K562 (cell line): Measurements from ENCODE around the gene SV2C. TPM values are rescaled to one million over a fixed set of nuclear protein-coding genes. Genes with fewer than 3 reads are reported as not detected.

Experiments
- ETS2 ChIP-seq: IDR thresholded peaks from 2 replicates; pipeline ENCODE4 v1.6.1; 2016; ENCODE audit warnings: borderline replicate concordance, missing genetic modification characterization, mild to moderate bottlenecking, moderate library complexity, missing compliant biosample characterization; ENCODE audit not compliant: poor library complexity, severe bottlenecking
- FOSL1 ChIP-seq: fragments of 200-800 bp; sonication (Bioruptor generic); conservative IDR thresholded peaks from 2 replicates; pipeline ENCODE4 v1.6.1; 2016; ENCODE audit warnings: missing genetic modification characterization, missing compliant biosample characterization
- FUS ChIP-seq: fragments of 200-400 bp; formaldehyde crosslinking; optimal IDR thresholded peaks from 2 replicates; pipeline ENCODE3; 2017; ENCODE audit warnings: low read depth, low read length
- GABPB1 ChIP-seq: sonication (generic); formaldehyde crosslinking; IDR thresholded peaks from 2 replicates; pipeline ENCODE4 v1.8.0; 2022; ENCODE audit warnings: mild to moderate bottlenecking, missing genetic modification reagents
- GATAD2A ChIP-seq: fragments of 450-650 bp; IDR thresholded peaks from 2 replicates; pipeline ENCODE4 v1.6.1; 2017
- HIVEP1 ChIP-seq: fragments of 250-450 bp; sonication (Bioruptor Pico); IDR thresholded peaks from 2 replicates; pipeline ENCODE4 v1.4.0; 2020; ENCODE audit warnings: mild to moderate bottlenecking
- IFI16 ChIP-seq: fragments of 250-450 bp; sonication (Bioruptor Pico); IDR thresholded peaks from 2 replicates; pipeline ENCODE4 v2.1.2; 2022; ENCODE audit warnings: mild to moderate bottlenecking, inconsistent platforms
- ILK ChIP-seq: fragments of 450-650 bp; IDR thresholded peaks from 2 replicates; pipeline ENCODE4 v1.6.1; 2016; ENCODE audit warnings: missing genetic modification characterization, low read depth, mild to moderate bottlenecking, missing compliant biosample characterization, moderate library complexity, borderline replicate concordance
- KDM5B ChIP-seq: fragments of 200-600 bp; sonication (generic); IDR thresholded peaks from 2 replicates; pipeline ENCODE4 v1.6.1; 2012; ENCODE audit warnings: low read depth, mild to moderate bottlenecking, moderate library complexity, low read length, control low read depth, inconsistent platforms; ENCODE audit not compliant: insufficient replicate concordance
- KHSRP ChIP-seq: fragments of 450-650 bp; IDR thresholded peaks from 2 replicates; pipeline ENCODE4 v1.6.1; 2017
- L3MBTL2 ChIP-seq: fragments of 450-650 bp; IDR thresholded peaks from 2 replicates; pipeline ENCODE4 v1.6.1; 2016; ENCODE audit warnings: mild to moderate bottlenecking, moderate library complexity
- MCM5 ChIP-seq: fragments of 450-650 bp; IDR thresholded peaks from 2 replicates; pipeline ENCODE4 v1.6.1; 2016; ENCODE audit warnings: low read depth
- MTF1 ChIP-seq: fragments of 250-450 bp; sonication (Bioruptor Pico); IDR thresholded peaks from 2 replicates; pipeline ENCODE4 v1.9.0; 2021; ENCODE audit warnings: moderate library complexity, mild to moderate bottlenecking, inconsistent platforms, borderline replicate concordance
- NCOA4 ChIP-seq: fragments of 450-650 bp; IDR thresholded peaks from 2 replicates; pipeline ENCODE4 v1.6.1; 2018; ENCODE audit warnings: mild to moderate bottlenecking; ENCODE audit not compliant: partially characterized antibody
- NFRKB ChIP-seq: fragments of 450-650 bp; IDR thresholded peaks from 2 replicates; pipeline ENCODE4 v1.6.1; 2016; ENCODE audit warnings: low read depth
- RHOXF2B ChIP-seq: fragments of 250-450 bp; sonication (Bioruptor Pico); conservative IDR thresholded peaks from 2 replicates; pipeline ENCODE4 v1.5.1; 2021
- SIN3B ChIP-seq: fragments of 450-650 bp; IDR thresholded peaks from 2 replicates; pipeline ENCODE4 v1.6.1; 2017; ENCODE audit warnings: low read depth, mild to moderate bottlenecking, moderate library complexity
- SP2 ChIP-seq: IDR thresholded peaks from 2 replicates; pipeline ENCODE4 v1.6.1; 2011; ENCODE audit warnings: mild to moderate bottlenecking, low read depth, low read length, moderate library complexity; ENCODE audit not compliant: poor library complexity, severe bottlenecking; ENCODE audit errors: extremely low read depth
- TBL1XR1 ChIP-seq, 2 experiments: IDR thresholded peaks; 2 replicates each; pipeline ENCODE4 v1.6.1; 2012; ENCODE audit warnings: improper control_type of control experiment in 2 of 2, low read length in 2 of 2, mild to moderate bottlenecking in 1 of 2
- TCF3 ChIP-seq: sonication (generic); formaldehyde crosslinking; IDR thresholded peaks from 2 replicates; pipeline ENCODE4 v1.4.0; 2020; ENCODE audit warnings: mild to moderate bottlenecking, missing genetic modification reagents
- ZKSCAN8 ChIP-seq: fragments of 200-800 bp; sonication (Bioruptor generic); IDR thresholded peaks from 2 replicates; pipeline ENCODE4 v1.6.1; 2016; ENCODE audit warnings: missing genetic modification characterization, missing compliant biosample characterization
- ZNF134 ChIP-seq: fragments of 250-450 bp; sonication (Bioruptor Pico); conservative IDR thresholded peaks from 2 replicates; pipeline ENCODE4 v1.4.0; 2020
- ZNF143 ChIP-seq: sonication (generic); formaldehyde crosslinking; IDR thresholded peaks from 2 replicates; pipeline ENCODE4 v1.9.0; 2022; ENCODE audit warnings: mild to moderate bottlenecking, missing genetic modification reagents
- ZNF347 ChIP-seq: fragments of 450-650 bp; formaldehyde crosslinking; IDR thresholded peaks from 2 replicates; pipeline ENCODE4 v1.4.0; 2020; ENCODE audit warnings: low read depth, mild to moderate bottlenecking, moderate library complexity
- ZNF764 ChIP-seq: fragments of 250-450 bp; sonication (Bioruptor Pico); IDR thresholded peaks from 2 replicates; pipeline ENCODE4 v1.4.0; 2020; ENCODE audit warnings: low read depth, mild to moderate bottlenecking, moderate library complexity
- polyA plus RNA-seq, 8 experiments: library from polyadenylated mRNA; depleted of rRNA in 4 of 8; stranded (reverse) in 5 of 8; unstranded in 3 of 8; fragments of >200 nt; fragmentation: Nextera tagmentation in 2 of 8; fragmentation: Illumina TruSeq in 1 of 8; extraction: Ambion mirVana in 2 of 8; extraction: Trizol in 1 of 8; gene quantifications; 2 replicates each; pipeline versions ENCODE4 v1.2.1 to v1.2.3, GENCODE V29; 2011 to 2014; ENCODE audit warnings: inconsistent platforms in 1 of 8, missing spikeins in 1 of 8
- total RNA-seq, 7 experiments: library from RNA; depleted of rRNA in 6 of 7; stranded (reverse); fragments of >200 nt in 6 of 7; fragmentation: Illumina TruSeq in 2 of 7; extraction: Trizol in 2 of 7; gene quantifications; 2 replicates each; pipeline versions ENCODE4 v1.2.1 to v1.2.3, GENCODE V29; 2011 to 2021; ENCODE audit warnings: low replicate concordance in 1 of 7
- TF ChIP-seq, protein P1 (sequence below): sonication (generic); formaldehyde crosslinking; IDR thresholded peaks from 2 replicates; pipeline ENCODE4 v1.9.0; 2022; ENCODE audit warnings: mild to moderate bottlenecking, missing genetic modification reagents
- TF ChIP-seq, protein P2 (sequence below): IDR thresholded peaks from 2 replicates; pipeline ENCODE4 v1.6.1; 2016; ENCODE audit warnings: missing genetic modification characterization, missing compliant biosample characterization
- TF ChIP-seq, protein P3 (sequence below): fragments of 450-650 bp; formaldehyde crosslinking; IDR thresholded peaks from 2 replicates; pipeline ENCODE4 v1.4.0; 2020; ENCODE audit warnings: mild to moderate bottlenecking, moderate library complexity

Gene SV2C
- total and polyA plus RNA-seq, 9 of the 15 experiments (the other 6 are each of a cell fraction or from before 2014, with no cell fraction given), result 0.05 TPM; not detected in 8

DNA sequence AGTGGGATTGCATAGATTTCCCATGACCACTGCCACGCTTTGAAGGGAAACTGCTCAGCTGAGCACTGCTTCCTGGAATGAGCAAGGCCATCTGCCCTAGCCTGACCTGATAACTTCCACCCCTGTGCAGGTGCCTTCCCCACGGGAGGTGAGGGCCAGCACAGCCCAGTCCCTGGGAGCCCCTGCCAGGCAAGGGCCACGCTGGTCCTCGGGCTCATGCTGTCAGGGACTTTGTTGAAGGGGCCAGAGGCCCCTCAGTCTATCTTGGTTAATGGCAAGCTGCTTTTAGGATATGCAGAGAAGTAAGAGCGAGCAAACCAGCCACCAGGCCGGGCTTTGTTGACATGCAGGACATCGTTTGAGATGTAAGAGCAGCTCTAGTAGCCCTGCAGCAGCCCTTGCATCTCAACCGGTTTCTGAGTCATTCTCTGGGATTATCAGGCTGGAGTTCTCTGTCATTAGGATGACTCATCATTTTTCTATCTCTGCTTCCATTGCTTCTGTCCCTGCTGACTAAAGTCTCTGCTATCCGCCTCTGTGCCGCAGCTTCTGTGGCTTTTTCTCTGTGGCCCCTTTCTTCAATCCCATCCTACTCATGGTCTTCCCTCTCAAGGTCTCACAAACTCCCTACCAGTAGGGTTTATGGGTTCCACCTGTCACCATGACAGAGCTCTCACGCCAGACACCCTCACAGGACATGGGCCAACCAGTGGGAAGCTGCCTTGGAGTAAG lies 289.3 kb downstream of the SV2C start (continued):
- TF ChIP-seq KDM5B (no peak), ZNF347 (CRISPR knock-in tag) (no peak), IFI16 (no peak), ZNF134 (CRISPR knock-in tag) (0 out of 2 replicates have a peak, but pooled peaks have one; percentile 31), ETS2 (tag) (no peak), TCF3 (CRISPR knock-in tag) (peak; percentile 83), SIN3B (no peak), NFRKB (peak; percentile 71), GATAD2A (peak; percentile 89), L3MBTL2 (0 out of 2 replicates have a peak, but pooled peaks have one; percentile 51), MTF1 (CRISPR knock-in tag) (0 out of 2 replicates have a peak, but pooled peaks have one; percentile 62), ZNF764 (CRISPR knock-in tag) (0 out of 2 replicates have a peak, but pooled peaks have one; percentile 21), ZNF143 (CRISPR knock-in tag) (no peak), FOSL1 (peak; percentile 99), GABPB1 (0 out of 2 replicates have a peak, but pooled peaks have one; percentile 32), MCM5 (no peak), NCOA4 (no peak), ZKSCAN8 (CRISPR knock-in tag) (no peak), SP2 (no peak), HIVEP1 (CRISPR knock-in tag) (no peak), KHSRP (no peak), TBL1XR1 (IDR thresholded peaks at IDR 0.05; ENCODE audit: low read length in 2 of 2) (peak; percentile 75 to 78; a peak in 3 of 4 replicates), FUS (no peak), RHOXF2B (CRISPR knock-in tag) (no peak), ILK (tag) (no peak)
- TF ChIP-seq, protein P1, sequence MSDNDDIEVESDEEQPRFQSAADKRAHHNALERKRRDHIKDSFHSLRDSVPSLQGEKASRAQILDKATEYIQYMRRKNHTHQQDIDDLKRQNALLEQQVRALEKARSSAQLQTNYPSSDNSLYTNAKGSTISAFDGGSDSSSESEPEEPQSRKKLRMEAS (CRISPR knock-in tag), result peak; percentile 30; the same call in 1 of the 2 replicates
- TF ChIP-seq, protein P2, sequence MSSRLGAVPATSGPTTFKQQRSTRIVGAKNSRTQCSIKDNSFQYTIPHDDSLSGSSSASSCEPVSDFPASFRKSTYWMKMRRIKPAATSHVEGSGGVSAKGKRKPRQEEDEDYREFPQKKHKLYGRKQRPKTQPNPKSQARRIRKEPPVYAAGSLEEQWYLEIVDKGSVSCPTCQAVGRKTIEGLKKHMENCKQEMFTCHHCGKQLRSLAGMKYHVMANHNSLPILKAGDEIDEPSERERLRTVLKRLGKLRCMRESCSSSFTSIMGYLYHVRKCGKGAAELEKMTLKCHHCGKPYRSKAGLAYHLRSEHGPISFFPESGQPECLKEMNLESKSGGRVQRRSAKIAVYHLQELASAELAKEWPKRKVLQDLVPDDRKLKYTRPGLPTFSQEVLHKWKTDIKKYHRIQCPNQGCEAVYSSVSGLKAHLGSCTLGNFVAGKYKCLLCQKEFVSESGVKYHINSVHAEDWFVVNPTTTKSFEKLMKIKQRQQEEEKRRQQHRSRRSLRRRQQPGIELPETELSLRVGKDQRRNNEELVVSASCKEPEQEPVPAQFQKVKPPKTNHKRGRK (tag), result no peak
- TF ChIP-seq, protein P3, sequence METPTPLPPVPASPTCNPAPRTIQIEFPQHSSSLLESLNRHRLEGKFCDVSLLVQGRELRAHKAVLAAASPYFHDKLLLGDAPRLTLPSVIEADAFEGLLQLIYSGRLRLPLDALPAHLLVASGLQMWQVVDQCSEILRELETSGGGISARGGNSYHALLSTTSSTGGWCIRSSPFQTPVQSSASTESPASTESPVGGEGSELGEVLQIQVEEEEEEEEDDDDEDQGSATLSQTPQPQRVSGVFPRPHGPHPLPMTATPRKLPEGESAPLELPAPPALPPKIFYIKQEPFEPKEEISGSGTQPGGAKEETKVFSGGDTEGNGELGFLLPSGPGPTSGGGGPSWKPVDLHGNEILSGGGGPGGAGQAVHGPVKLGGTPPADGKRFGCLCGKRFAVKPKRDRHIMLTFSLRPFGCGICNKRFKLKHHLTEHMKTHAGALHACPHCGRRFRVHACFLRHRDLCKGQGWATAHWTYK (CRISPR knock-in tag), result peak; percentile 99
